A673 (cell line): ENCODE measurements around the gene HELZ. TPM values are rescaled to one million over a fixed set of nuclear protein-coding genes. Genes with fewer than 3 reads are reported as not detected.
A peak's percentile ranks its signal among the peaks of the same experiment; 100 is the strongest.

ENCODE experiments used
- BruUV-seq: library from RNA; stranded (reverse); fragments of 400-500 nt; replicated peaks from 2 replicates; lab custom pipeline; 2021; lab: Mats Ljungman, UMichigan
- CTCF ChIA-PET: fragments of 300-600 bp; sonication (Branson Sonifier 250); formaldehyde crosslinking; loops from one replicate; lab custom pipeline; 2022; ENCODE audit warnings: antibody characterized with exemption; lab: Charles Lee
- POLR2A ChIA-PET: fragments of 300-600 bp; sonication (Branson Sonifier 250); formaldehyde crosslinking; loops from one replicate; lab custom pipeline; 2022; ENCODE audit warnings: antibody characterized with exemption; ENCODE audit not compliant: low non-redundant PET; lab: Charles Lee
- DNase-seq: peaks from one replicate; pipeline ENCODE4 v3.0.0-alpha.2; 2015; ENCODE audit warnings: low spot score
- H3K27ac ChIP-seq: fragments of 200-600 bp; sonication (generic); 2 replicates; pipeline ENCODE4 v1.5.1; 2016; ENCODE audit warnings: mixed run types, low read depth, mild to moderate bottlenecking, mixed read lengths, antibody characterized with exemption, low read length; ENCODE audit not compliant: poor library complexity, severe bottlenecking
- H3K27me3 ChIP-seq: fragments of 200-600 bp; sonication (generic); replicated peaks from 2 replicates; pipeline ENCODE4 v1.6.1; 2017; ENCODE audit warnings: mixed run types, low read depth, mild to moderate bottlenecking, mixed read lengths, antibody characterized with exemption, low read length; ENCODE audit not compliant: insufficient read depth, poor library complexity
- H3K36me3 ChIP-seq: fragments of 200-600 bp; sonication (generic); 2 replicates; pipeline ENCODE4 v1.6.1; 2016; ENCODE audit warnings: mixed run types, mild to moderate bottlenecking, mixed read lengths, antibody characterized with exemption, low read length; ENCODE audit not compliant: insufficient read depth, poor library complexity, severe bottlenecking
- H3K4me1 ChIP-seq: fragments of 200-600 bp; sonication (generic); 2 replicates; pipeline ENCODE4 v1.6.1; 2017; ENCODE audit warnings: mixed run types, mild to moderate bottlenecking, mixed read lengths, antibody characterized with exemption, low read length; ENCODE audit not compliant: insufficient read depth, poor library complexity, severe bottlenecking
- H3K4me3 ChIP-seq: fragments of 200-600 bp; sonication (generic); 2 replicates; pipeline ENCODE4 v1.5.1; 2016; ENCODE audit warnings: low read depth, mixed run types, mild to moderate bottlenecking, mixed read lengths, low read length; ENCODE audit not compliant: poor library complexity, severe bottlenecking
- H3K9me3 ChIP-seq: fragments of 200-600 bp; sonication (generic); 2 replicates; pipeline ENCODE4 v1.6.1; 2016; ENCODE audit warnings: mixed run types, low read depth, mild to moderate bottlenecking, mixed read lengths, antibody characterized with exemption, low read length; ENCODE audit not compliant: poor library complexity, severe bottlenecking
- EZH2 ChIP-seq: fragments of 200-600 bp; sonication (generic); IDR thresholded peaks from 2 replicates; pipeline ENCODE4 v1.6.1; 2017; ENCODE audit warnings: borderline replicate concordance, low read depth, mild to moderate bottlenecking, mixed read lengths, antibody characterized with exemption, low read length; ENCODE audit not compliant: poor library complexity, severe bottlenecking
- intact Hi-C: fragments of 100-400 bp; cut with micrococcal nuclease; formaldehyde crosslinking; loops from one replicate; pipeline ENCODE4 v1.10.0; 2022; ENCODE audit not compliant: unreplicated experiment
- total RNA-seq: library from RNA; stranded (reverse); gene quantifications from 2 replicates; pipeline ENCODE4 v1.2.3, GENCODE V29; 2021
- TF ChIP-seq, protein P1 (sequence below): fragments of 300-800, 200-600 bp; sonication (generic); conservative IDR thresholded peaks from 2 replicates; pipeline ENCODE4 v1.5.1; 2017; ENCODE audit warnings: low read depth, mild to moderate bottlenecking, antibody characterized with exemption, low read length, moderate library complexity, mixed read lengths

Gene HELZ
- total RNA-seq, 1 experiment from 2014 or later = 57.3 TPM

DNA sequence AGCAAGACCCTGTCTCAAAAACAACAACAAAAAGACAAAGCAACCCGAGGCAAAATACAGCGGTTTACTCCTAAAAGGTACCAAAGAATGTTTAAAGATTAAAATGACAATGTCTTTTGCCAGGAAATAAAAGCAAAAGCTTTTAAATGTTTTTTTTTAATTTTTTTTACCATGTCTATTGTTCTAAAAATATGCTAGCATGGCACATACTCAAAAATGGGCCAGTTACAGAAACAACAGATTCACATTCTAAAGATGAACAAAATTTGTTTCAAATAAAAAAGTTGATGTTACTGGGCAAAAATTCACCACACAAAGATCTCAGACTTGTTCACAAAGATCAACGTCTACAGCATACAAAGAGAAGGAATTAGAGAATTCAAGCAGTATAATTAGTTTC lies 159.6 kb downstream of the HELZ start:
- intact Hi-C loops = no loop called here
- CTCF ChIA-PET = no interaction called here
- H3K27ac ChIP-seq = no peak overlapping the region
- POLR2A ChIA-PET = no interaction called here
- no peaks in the 10 kb centered on the region for H3K9me3 ChIP-seq
- no peaks in the 10 kb centered on the region for H3K36me3 ChIP-seq
- no peaks in the 10 kb centered on the region for H3K27me3 ChIP-seq
- no peak for DNase-seq
- H3K4me1 ChIP-seq = no peaks in the 10 kb centered on the region
- no peak overlapping the region for H3K4me3 ChIP-seq
- no TSS peak for BruUV-seq
- TF ChIP-seq EZH2 = no peak
- TF ChIP-seq, protein P1, sequence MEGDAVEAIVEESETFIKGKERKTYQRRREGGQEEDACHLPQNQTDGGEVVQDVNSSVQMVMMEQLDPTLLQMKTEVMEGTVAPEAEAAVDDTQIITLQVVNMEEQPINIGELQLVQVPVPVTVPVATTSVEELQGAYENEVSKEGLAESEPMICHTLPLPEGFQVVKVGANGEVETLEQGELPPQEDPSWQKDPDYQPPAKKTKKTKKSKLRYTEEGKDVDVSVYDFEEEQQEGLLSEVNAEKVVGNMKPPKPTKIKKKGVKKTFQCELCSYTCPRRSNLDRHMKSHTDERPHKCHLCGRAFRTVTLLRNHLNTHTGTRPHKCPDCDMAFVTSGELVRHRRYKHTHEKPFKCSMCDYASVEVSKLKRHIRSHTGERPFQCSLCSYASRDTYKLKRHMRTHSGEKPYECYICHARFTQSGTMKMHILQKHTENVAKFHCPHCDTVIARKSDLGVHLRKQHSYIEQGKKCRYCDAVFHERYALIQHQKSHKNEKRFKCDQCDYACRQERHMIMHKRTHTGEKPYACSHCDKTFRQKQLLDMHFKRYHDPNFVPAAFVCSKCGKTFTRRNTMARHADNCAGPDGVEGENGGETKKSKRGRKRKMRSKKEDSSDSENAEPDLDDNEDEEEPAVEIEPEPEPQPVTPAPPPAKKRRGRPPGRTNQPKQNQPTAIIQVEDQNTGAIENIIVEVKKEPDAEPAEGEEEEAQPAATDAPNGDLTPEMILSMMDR = no peak

DNA sequence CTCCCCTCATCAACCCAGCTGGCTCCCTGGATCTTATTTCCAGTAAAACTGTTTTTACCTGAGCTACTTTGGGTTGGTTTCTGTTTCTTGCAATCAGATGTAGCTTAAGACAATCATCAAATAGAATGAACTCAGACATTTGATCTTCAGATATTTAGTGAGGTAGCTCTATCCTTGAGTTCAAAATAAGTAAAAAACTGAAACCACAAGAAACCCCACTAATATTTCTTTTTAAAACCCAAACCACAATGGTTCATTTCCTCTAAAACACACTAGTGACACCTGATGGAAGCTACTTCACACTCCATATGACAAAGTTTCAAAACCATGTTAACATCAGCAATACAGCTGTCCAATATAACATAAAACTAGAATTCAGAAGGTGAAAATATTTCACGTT lies 162.9 kb downstream of the HELZ start:
- no peak overlapping the region for H3K27ac ChIP-seq
- ChIA-PET CTCF (no interaction called here), POLR2A (no interaction called here)
- H3K36me3 ChIP-seq = peaks cover 7% of the 10 kb centered on the region
- no peaks in the 10 kb centered on the region for H3K9me3 ChIP-seq
- TF ChIP-seq, protein P1 = peak; percentile 31; the same call in 1 of the 2 replicates
- no peak for TF ChIP-seq EZH2
- DNase-seq = no peak
- intact Hi-C loops = no loop called here
- no peaks in the 10 kb centered on the region for H3K27me3 ChIP-seq
- no peak overlapping the region for H3K4me3 ChIP-seq
- no peaks in the 10 kb centered on the region for H3K4me1 ChIP-seq
- no TSS peak for BruUV-seq

DNA sequence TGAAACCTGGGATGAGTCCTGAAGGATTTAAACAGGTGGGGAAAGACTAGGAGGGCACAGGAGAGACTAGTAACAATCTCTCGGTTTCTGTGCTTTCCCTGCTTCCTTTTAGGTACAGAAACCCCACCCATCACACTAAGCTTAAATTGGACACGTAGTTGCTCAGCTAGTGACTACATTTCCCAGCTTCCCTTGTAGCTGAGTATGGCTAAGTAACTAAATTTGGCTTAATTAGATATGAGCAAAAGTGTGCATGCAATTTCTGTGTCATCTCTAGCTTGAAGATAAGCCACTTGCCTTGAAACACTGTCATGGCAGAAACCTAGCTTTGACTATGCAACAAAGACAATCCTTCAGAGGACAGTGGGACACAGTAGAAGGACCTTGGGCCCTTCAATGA lies 164.2 kb downstream of the HELZ start:
- H3K27ac ChIP-seq = no peak overlapping the region
- peaks cover 7% of the 10 kb centered on the region for H3K36me3 ChIP-seq
- no peak overlapping the region for H3K4me3 ChIP-seq
- H3K9me3 ChIP-seq = no peaks in the 10 kb centered on the region
- no peaks in the 10 kb centered on the region for H3K4me1 ChIP-seq
- intact Hi-C loops = no loop called here
- CTCF ChIA-PET = no interaction called here
- no peak for DNase-seq
- H3K27me3 ChIP-seq = no peaks in the 10 kb centered on the region
- POLR2A ChIA-PET = no interaction called here
- no TSS peak for BruUV-seq
- TF ChIP-seq, protein P1 = no peak
- TF ChIP-seq EZH2 = no peak
